HepG2 (cell line): ENCODE data around the gene SULT2B1. TPM values are rescaled to one million over a fixed set of nuclear protein-coding genes. Genes with fewer than 3 reads are reported as not detected.

Source experiments
- ATAC-seq: fragments of 200-7000 bp; cut with Tn5 transposase; 3 replicates; pipeline ENCODE4 v1.9.1; 2020; ENCODE audit warnings: mild to moderate bottlenecking, moderate library complexity
- BruUV-seq: library from RNA; stranded (reverse); fragments of 400-500 nt; replicated peaks from 2 replicates; lab custom pipeline; 2021; lab: Mats Ljungman, UMichigan
- CTCF ChIA-PET: fragments of 300-600 bp; formaldehyde crosslinking; extraction: SDS; loops from one replicate; lab custom pipeline; 2021; ENCODE audit warnings: low total read pairs, inconsistent platforms, low intra/inter-chr PET ratio; lab: Yijun Ruan, JAX
- POLR2A ChIA-PET: fragments of 350-600 bp; sonication (Branson Sonifier 250); formaldehyde crosslinking; loops from one replicate; lab custom pipeline; 2020; ENCODE audit warnings: antibody characterized with exemption, inconsistent platforms; lab: Yijun Ruan, JAX
- DNase-seq: peaks from one replicate; pipeline ENCODE4 v3.0.0-alpha.2; 2015; ENCODE audit warnings: low spot score
- FAIRE-seq: peaks from 3 replicates; lab custom pipeline; 2011; peaks lifted over from hg19 to GRCh38; lab: Jason Lieb, UNC
- H2AFZ ChIP-seq: one replicate; pipeline ENCODE4 v1.6.1; 2011; ENCODE audit warnings: low read length, inconsistent platforms
- H3K27ac ChIP-seq: fragments of 300-600 bp; 3 replicates; pipeline ENCODE4 v1.8.0; 2011; ENCODE audit warnings: mixed run types, mild to moderate bottlenecking, mixed read lengths, low read length, inconsistent platforms; ENCODE audit not compliant: insufficient read depth; ENCODE audit errors: extremely low read length
- H3K27me3 ChIP-seq, 2 experiments: fragments of 200-600 bp in 1 of 2; 2 replicates in 1 of 2; 3 replicates in 1 of 2; pipeline versions ENCODE4 v1.6.0 to v1.8.0; 2011; ENCODE audit warnings: low read length in 2 of 2, mild to moderate bottlenecking in 2 of 2, moderate library complexity in 2 of 2, inconsistent platforms in 1 of 2; ENCODE audit not compliant: insufficient read depth in 2 of 2, control insufficient read depth in 1 of 2
- H3K36me3 ChIP-seq, 2 experiments: fragments of 200-600 bp in 1 of 2; replicated peaks in 1 of 2; 2 replicates in 1 of 2; 3 replicates in 1 of 2; pipeline versions ENCODE4 v1.5.1 to v1.8.0; 2011; ENCODE audit warnings: low read length in 2 of 2, inconsistent platforms in 1 of 2; ENCODE audit not compliant: insufficient read depth in 2 of 2, control insufficient read depth in 1 of 2
- H3K4me1 ChIP-seq: 2 replicates; pipeline ENCODE4 v1.5.1; 2012; ENCODE audit warnings: low read length, inconsistent platforms; ENCODE audit not compliant: insufficient read depth
- H3K4me2 ChIP-seq: 2 replicates; pipeline ENCODE4 v1.6.0; 2011; ENCODE audit warnings: low read depth, low read length, inconsistent platforms
- H3K4me3 ChIP-seq, 3 experiments: fragments of 200-600 bp in 1 of 3; sonication (generic), shearing (Covaris generic) in 1 of 3; replicated peaks in 1 of 3; 2 replicates each; pipeline ENCODE4 v1.5.1; 2011 to 2016; ENCODE audit warnings: low read length in 3 of 3, inconsistent platforms in 2 of 3, low read depth in 2 of 3, mild to moderate bottlenecking in 2 of 3, control low read depth in 1 of 3, mixed read lengths in 1 of 3; ENCODE audit not compliant: insufficient read depth in 1 of 3
- H3K79me2 ChIP-seq: one replicate; pipeline ENCODE4 v1.6.1; 2011; ENCODE audit warnings: low read length, inconsistent platforms; ENCODE audit not compliant: insufficient read depth
- H3K9ac ChIP-seq: 2 replicates; pipeline ENCODE4 v1.6.0; 2011; ENCODE audit warnings: mild to moderate bottlenecking, low read depth, low read length, inconsistent platforms; ENCODE audit not compliant: insufficient read depth
- H3K9me3 ChIP-seq: 2 replicates; pipeline ENCODE4 v1.5.1; 2012; ENCODE audit warnings: mild to moderate bottlenecking, low read length
- H4K20me1 ChIP-seq: 2 replicates; pipeline ENCODE4 v1.6.0; 2011; ENCODE audit warnings: inconsistent platforms, mild to moderate bottlenecking, low read length, moderate library complexity; ENCODE audit not compliant: insufficient read depth
- CBX1 ChIP-seq: IDR thresholded peaks from one replicate; pipeline ENCODE4 v1.6.1; 2016; ENCODE audit warnings: antibody characterized with exemption, low read depth
- KLF6 ChIP-seq: IDR thresholded peaks from 2 replicates; pipeline ENCODE4 v1.8.0; 2016; ENCODE audit warnings: missing biosample characterization, missing genetic modification reagents
- NCOA1 ChIP-seq: sonication (generic); formaldehyde crosslinking; IDR thresholded peaks from 2 replicates; pipeline ENCODE4 v1.9.0; 2021; ENCODE audit warnings: missing genetic modification reagents
- NKX3-1 ChIP-seq: sonication (generic); formaldehyde crosslinking; IDR thresholded peaks from 2 replicates; pipeline ENCODE4 v1.5.0; 2020; ENCODE audit warnings: missing genetic modification reagents
- RFX1 ChIP-seq: fragments of 450-650 bp; IDR thresholded peaks from 2 replicates; pipeline ENCODE4 v1.6.1; 2017
- SKI ChIP-seq: fragments of 450-650 bp; IDR thresholded peaks from one replicate; pipeline ENCODE4 v1.6.1; 2018; ENCODE audit warnings: mild to moderate bottlenecking; ENCODE audit not compliant: partially characterized antibody
- ZNF260 ChIP-seq: sonication (generic); formaldehyde crosslinking; IDR thresholded peaks from 2 replicates; pipeline ENCODE4 v1.4.0; 2020; ENCODE audit warnings: missing genetic modification reagents, low read depth, mild to moderate bottlenecking, borderline replicate concordance
- ZNF878 ChIP-seq: sonication (generic); formaldehyde crosslinking; IDR thresholded peaks from 2 replicates; pipeline ENCODE4 v1.8.1; 2023; ENCODE audit warnings: mild to moderate bottlenecking, missing genetic modification reagents, moderate library complexity
- WGBS: methylation state at CpG from one replicate; pipeline ENCODE4 v1.1.6; 2017; ENCODE audit warnings: low lambda C conversion rate; 5-methylcytosine and 5-hydroxymethylcytosine counted together
- in situ Hi-C: cut with HindIII; loops from 2 replicates; pipeline ENCODE4 v1.10.0; 2017; ENCODE audit warnings: low pct_unique_long_range_greater_than_20kb; ENCODE audit not compliant: extremely low pct_ligation_motif_present
- intact Hi-C: fragments of 100-400 bp; cut with micrococcal nuclease; formaldehyde crosslinking; loops from one replicate; pipeline ENCODE4 v1.10.0; 2022; ENCODE audit not compliant: unreplicated experiment
- polyA plus RNA-seq, 8 experiments: library from polyadenylated mRNA; depleted of rRNA in 3 of 8; stranded (reverse) in 7 of 8; unstranded in 1 of 8; fragments of >200 nt; fragmentation: Illumina TruSeq in 4 of 8; extraction: Trizol in 4 of 8; gene quantifications; 2 replicates each; pipeline versions ENCODE4 v1.2.1 to v1.2.3, GENCODE V29; 2011 to 2016; ENCODE audit warnings: low read depth in 4 of 8, missing spikeins in 1 of 8, mixed read lengths in 1 of 8; ENCODE audit not compliant: insufficient read depth in 1 of 8
- total RNA-seq, 5 experiments: library from RNA; depleted of rRNA; stranded (reverse); fragments of >200 nt; fragmentation: Illumina TruSeq; extraction: Trizol; gene quantifications; 2 replicates each; pipeline ENCODE4 v1.2.3, GENCODE V29; 2016; ENCODE audit warnings: low read depth in 1 of 5
- TF ChIP-seq, protein P1 (sequence below): sonication (generic); formaldehyde crosslinking; IDR thresholded peaks from 2 replicates; pipeline ENCODE4 v1.9.0; 2022; ENCODE audit warnings: missing genetic modification reagents, mild to moderate bottlenecking, borderline replicate concordance
- TF ChIP-seq, protein P2 (sequence below): sonication (generic); formaldehyde crosslinking; IDR thresholded peaks from 2 replicates; pipeline ENCODE4 v1.4.0; 2020; ENCODE audit warnings: low read depth, mild to moderate bottlenecking, missing genetic modification reagents

Gene SULT2B1
- total and polyA plus RNA-seq, 2 of the 13 experiments (the other 11 are each of a cell fraction or from before 2014, with no cell fraction given) = 0.13 TPM; not detected in 1

DNA sequence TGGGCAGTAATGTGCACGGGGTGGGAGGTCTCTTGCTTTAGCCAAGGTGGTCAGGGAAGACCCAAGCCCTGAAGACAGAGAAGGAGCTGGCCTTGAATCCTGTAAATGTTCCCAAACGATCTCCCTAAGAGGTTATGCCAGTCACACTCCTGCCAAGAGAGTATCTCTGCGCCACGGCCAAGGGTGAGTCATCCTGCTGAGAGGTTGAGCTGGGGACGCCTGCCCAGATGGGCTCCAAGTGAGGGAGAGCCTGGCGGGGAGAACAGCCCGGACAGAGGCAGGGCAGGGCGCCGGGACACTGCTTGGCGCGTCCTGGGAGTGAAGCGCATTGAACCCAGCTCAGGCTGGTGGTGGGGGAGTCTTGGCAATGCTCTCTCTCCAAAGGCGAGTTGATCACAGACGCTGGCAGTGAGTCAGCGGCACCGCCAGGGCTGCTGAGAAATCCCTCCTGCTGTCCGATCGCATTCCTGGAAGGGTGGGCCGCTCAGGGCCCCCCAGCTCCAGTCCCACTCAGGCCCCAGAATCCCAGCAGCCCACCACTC, 16.4 kb downstream of the SULT2B1 start (continued):
- TF ChIP-seq SKI = no peak
- TF ChIP-seq, protein P1, sequence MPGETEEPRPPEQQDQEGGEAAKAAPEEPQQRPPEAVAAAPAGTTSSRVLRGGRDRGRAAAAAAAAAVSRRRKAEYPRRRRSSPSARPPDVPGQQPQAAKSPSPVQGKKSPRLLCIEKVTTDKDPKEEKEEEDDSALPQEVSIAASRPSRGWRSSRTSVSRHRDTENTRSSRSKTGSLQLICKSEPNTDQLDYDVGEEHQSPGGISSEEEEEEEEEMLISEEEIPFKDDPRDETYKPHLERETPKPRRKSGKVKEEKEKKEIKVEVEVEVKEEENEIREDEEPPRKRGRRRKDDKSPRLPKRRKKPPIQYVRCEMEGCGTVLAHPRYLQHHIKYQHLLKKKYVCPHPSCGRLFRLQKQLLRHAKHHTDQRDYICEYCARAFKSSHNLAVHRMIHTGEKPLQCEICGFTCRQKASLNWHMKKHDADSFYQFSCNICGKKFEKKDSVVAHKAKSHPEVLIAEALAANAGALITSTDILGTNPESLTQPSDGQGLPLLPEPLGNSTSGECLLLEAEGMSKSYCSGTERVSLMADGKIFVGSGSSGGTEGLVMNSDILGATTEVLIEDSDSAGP (CRISPR knock-in tag) = no peak; the same call in 1 of the 2 replicates
- TF ChIP-seq NCOA1 (CRISPR knock-in tag) = no peak

DNA sequence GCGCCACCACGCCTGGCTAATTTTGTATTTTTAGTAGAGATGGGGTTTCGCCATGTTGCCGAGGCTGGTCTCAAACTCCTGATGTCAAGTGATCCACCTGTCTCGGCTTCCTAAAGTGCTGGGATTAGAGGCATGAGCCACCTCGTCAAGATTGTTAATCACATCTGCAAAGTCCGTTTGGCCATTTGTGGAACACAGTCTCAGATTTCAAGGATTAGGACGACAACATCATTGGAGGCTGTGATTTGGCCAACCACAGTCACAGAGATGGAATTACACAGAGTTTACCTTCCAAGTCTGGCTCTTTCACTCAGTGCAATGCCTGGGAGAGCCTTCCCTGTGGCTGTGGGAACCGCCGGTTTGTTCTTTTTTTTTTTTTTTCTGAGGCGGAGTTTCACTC, 17.8 kb downstream of the SULT2B1 start:
- ChIA-PET CTCF (no interaction called here), POLR2A (no interaction called here)
- Histone ChIP-seq H3K27me3 (no peaks in the 10 kb centered on the region), H3K36me3 (no peaks in the 10 kb centered on the region), H3K4me3 (no peak overlapping the region), H3K9ac (no peak overlapping the region), H3K4me1 (peaks cover 81% of the 10 kb centered on the region), H3K9me3 (no peaks in the 10 kb centered on the region), H2AFZ (no peak overlapping the region), H3K4me2 (no peak overlapping the region), H4K20me1 (no peaks in the 10 kb centered on the region), H3K27ac (no peak overlapping the region), H3K79me2 (no peaks in the 10 kb centered on the region)
- intact Hi-C loops (no loop called here), in situ Hi-C loops (no loop called here)
- WGBS = 75% methylated on average over 11 of the region's 11 CpGs
- FAIRE-seq = no peak
- TF ChIP-seq ZNF260 (CRISPR knock-in tag) = no peak
- no peak for TF ChIP-seq ZNF878
- TF ChIP-seq RFX1 = no peak
- TF ChIP-seq, protein P2, sequence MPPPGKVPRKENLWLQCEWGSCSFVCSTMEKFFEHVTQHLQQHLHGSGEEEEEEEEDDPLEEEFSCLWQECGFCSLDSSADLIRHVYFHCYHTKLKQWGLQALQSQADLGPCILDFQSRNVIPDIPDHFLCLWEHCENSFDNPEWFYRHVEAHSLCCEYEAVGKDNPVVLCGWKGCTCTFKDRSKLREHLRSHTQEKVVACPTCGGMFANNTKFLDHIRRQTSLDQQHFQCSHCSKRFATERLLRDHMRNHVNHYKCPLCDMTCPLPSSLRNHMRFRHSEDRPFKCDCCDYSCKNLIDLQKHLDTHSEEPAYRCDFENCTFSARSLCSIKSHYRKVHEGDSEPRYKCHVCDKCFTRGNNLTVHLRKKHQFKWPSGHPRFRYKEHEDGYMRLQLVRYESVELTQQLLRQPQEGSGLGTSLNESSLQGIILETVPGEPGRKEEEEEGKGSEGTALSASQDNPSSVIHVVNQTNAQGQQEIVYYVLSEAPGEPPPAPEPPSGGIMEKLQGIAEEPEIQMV = no peak
- TF ChIP-seq CBX1 = no peak
- TF ChIP-seq NKX3-1 = no peak
- no peak for TF ChIP-seq KLF6
- no peak for DNase-seq
- no TSS peak for BruUV-seq
- ATAC-seq = no peak
